Ammon's horn (tissue), 1 donor: ENCODE data around the gene MYO6.

Experiments
- DNase-seq: peaks from one replicate; pipeline ENCODE4 v3.0.0-alpha.2; 2016; ENCODE audit warnings: low spot score

MYO6 gene

GRCh38 chr6:75827163-75827562 lies 78.1 kb downstream of the MYO6 start:
- DNase-seq, result no peak

- DNase-seq, result peak; percentile 10
These were observed 82.2 kb downstream of the MYO6 start for GRCh38 chr6:75830959-75831885.

- no peak for DNase-seq
These were observed 85.4 kb downstream of the MYO6 start for GRCh38 chr6:75834447-75834846.

- DNase-seq, result no peak
These were observed 93.2 kb downstream of the MYO6 start for GRCh38 chr6:75842191-75842590.

GRCh38 chr6:75842732-75843131 lies 93.7 kb downstream of the MYO6 start:
- no peak for DNase-seq

DNA sequence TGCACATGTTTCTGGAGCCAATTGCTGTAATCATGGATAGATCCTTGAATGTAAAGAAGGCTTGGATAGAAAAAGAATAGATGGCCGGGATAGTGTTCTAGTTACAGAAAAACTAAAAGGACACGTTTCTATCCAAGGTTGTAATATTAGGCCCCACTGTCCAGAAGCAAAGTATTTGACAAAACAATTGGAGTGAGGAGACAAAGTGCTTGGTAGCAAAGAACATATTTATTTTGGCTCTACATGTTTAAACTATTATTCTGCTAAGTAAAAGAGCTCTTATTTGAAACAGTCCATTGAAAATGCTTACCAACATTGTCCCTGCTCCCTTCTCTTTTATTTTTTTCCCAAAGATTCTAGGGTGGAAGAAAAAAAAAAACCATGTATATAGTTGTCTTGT lies 94.4 kb downstream of the MYO6 start:
- DNase-seq, result no peak

DNA sequence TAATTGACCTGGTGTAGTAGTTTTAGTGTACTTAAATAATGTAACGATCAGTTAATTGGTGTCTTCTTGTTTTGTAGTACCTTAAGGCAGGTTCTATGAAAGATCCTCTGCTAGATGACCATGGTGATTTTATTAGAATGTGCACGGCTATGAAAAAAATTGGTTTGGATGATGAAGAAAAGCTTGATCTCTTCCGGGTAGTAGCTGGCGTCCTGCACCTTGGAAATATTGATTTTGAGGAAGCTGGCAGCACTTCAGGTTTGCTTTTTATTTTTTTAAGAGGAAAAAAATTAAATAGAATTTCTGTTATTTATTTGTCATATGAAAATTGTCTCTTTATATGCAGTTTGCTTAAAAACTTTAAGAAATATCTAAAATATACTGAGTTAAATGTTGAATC lies 99.2 kb downstream of the MYO6 start:
- DNase-seq, result no peak

GRCh38 chr6:75849329-75850025 lies 100.4 kb downstream of the MYO6 start:
- DNase-seq, result no peak

GRCh38 chr6:75850026-75850833 lies 101.2 kb downstream of the MYO6 start:
- no peak for DNase-seq

DNA sequence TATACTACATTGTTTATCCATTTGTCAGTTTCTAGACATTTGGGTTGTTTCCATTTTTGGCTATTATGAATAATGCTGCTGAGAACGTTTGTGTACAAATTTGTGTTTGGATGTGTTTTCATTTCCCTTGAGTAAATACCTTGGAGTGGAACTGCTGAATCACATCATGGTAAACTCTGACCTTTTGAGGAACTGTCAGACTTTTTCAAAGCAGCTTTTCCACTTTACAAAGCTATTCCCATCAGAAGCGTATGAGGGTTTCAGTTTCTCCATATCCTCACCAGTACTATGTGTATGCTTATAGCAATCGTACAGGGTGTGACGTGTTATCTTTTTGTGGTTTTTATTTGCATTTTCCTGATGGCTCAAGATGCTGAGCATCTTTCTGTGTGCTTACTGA lies 103.7 kb downstream of the MYO6 start:
- no peak for DNase-seq

- DNase-seq, result no peak
These were observed 104.8 kb downstream of the MYO6 start for GRCh38 chr6:75853806-75854205.

DNA sequence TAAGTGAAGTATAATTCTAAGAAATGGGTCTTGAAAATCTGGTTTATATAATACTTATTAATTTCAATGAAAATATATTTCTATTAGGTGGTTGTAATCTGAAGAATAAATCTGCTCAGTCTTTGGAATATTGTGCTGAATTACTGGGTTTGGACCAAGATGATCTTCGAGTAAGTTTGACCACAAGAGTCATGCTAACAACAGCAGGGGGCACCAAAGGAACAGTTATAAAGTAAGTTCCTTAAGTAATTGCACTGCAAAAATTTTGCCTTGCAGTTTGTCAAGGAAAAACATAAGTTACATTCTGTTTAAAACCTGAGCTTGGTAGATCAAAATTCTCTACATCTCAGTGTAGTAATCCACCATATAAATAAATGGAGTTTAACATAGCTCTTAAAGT lies 106.0 kb downstream of the MYO6 start:
- peak; percentile 77 for DNase-seq

DNA sequence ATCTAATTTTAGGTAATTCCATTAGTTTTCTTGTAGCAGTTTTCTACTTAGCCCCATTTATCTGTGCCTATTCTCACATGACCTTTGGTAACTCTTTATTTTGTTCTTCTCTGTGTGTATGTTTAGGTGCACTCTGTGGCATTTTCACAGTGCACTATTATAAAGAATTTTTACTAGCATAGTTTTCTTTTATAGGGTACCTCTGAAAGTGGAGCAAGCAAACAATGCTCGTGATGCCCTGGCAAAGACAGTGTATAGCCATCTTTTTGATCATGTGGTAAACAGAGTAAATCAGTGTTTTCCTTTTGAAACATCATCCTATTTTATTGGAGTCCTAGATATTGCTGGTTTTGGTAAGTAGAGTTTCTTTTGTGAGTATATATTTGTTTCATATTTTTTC lies 107.9 kb downstream of the MYO6 start:
- DNase-seq, result no peak

GRCh38 chr6:75863001-75863400 lies 114.0 kb downstream of the MYO6 start:
- no peak for DNase-seq

DNA sequence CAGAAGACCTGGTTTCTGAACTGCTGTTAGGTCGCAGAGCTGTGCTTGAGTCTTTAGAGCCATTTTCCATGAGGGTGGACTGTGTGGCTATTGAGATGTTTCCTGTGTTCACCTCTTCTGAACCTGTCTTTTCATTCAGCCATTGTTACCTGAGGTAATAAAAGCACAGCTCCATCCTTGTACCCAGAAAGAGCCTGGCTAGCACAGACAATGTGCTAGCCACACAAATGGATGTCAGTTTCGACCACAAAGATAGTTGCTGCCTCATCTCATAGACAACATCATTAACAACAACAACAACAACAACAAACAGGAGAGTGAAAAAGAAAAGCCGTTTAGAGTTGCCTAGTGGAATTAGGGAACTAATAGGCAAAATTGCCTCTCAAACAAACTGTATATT lies 114.7 kb downstream of the MYO6 start:
- DNase-seq, result no peak

DNA sequence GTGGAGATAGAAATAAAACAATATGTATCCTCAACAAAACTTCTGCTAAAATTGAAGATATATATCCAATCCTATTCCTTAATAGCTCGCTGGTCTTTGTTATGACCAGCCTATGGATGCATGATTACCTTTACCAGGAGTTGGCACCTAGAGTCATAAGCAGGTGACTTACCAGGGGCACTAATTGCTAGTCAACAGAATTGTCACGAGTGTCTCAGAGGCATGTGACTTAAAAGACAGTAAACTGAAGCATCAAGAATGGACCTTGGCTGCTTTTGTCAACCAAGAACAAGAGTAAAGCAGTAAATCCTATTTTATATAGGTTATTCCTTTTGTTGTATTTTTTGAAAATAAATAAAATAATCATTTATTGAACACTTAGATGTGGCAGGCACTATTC lies 115.4 kb downstream of the MYO6 start:
- no peak for DNase-seq

GRCh38 chr6:75870389-75870788 lies 121.3 kb downstream of the MYO6 start:
- DNase-seq, result no peak

- DNase-seq, result no peak
These were observed 125.2 kb downstream of the MYO6 start for GRCh38 chr6:75874224-75874623.

GRCh38 chr6:75876152-75876551 lies 127.1 kb downstream of the MYO6 start:
- no peak for DNase-seq

DNA sequence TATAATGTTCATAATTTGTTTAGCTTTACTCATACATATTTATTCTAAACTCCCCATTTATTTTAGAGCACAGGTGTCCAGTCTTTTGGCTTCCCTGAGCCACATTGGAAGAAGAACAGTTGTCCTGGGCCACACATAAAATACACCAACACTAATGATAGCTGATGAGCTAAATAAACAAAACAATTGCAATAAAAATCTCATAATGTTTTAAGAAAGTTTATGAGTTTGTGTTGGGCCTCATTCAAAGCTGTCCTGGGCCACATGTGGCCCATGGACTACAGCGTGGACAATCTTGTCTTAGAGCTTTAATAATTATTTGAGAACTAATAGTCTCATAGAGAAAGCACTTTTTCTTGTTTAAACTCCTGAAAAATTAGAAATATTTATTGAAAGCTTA lies 131.3 kb downstream of the MYO6 start:
- no peak for DNase-seq

DNA sequence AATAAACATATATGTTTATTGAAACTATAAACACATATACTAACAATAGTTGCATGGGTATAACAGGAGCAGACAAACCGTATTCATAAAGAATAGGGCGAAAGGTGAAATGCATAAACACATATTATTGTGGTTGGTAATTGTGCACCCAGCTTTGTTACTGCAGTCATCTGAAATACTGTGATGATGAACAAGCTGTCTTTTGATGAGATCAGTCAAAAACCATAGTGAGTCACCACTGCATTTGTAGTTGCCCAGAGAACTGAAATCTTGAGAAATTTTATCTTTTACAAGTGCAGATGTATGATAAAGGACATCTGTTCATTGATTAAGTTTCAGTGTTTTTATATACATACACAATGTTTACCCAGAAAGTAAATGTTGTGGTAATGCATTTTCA lies 133.7 kb downstream of the MYO6 start:
- peak; percentile 32 for DNase-seq

DNA sequence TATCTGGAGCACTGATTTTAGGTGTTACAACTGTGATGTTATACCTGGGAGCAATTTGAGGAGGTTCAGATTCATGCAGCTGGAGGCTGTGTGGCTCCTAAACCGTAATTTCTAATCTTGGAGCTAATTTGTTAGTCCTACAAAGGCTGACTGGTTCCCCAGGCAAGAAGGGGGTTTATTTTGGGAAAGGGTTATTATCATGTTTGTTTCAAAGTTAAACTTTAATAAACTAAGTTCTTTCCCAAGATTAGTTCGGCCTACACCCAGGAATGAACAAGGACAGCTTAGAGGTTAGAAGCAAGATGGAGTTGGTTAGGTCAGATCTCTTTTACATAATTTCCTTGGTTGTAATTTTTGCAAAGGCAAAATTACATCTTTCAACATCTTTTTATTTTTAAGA lies 135.8 kb downstream of the MYO6 start:
- DNase-seq, result no peak

DNA sequence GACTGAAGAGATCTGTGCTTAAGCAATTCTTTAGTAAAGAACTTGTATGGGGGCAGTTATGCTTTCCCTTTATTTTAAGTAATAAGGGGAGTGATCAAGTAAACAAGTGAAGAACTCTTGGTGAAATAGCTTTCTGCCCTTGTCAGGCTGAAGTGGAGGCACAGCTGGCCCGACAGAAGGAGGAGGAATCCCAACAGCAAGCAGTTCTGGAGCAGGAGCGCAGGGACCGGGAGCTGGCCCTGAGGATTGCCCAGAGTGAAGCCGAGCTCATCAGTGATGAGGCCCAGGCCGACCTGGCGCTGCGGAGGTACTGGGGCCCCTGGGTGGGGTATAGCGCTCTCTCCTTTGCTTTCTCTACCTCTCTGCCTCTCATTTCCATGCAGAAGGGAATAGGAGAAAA lies 143.3 kb downstream of the MYO6 start:
- DNase-seq, result no peak
